ENCODE measurements around the gene ZACN. TPM values are rescaled to one million over a fixed set of nuclear protein-coding genes. Genes with fewer than 3 reads are reported as not detected.
A peak's percentile ranks its signal among the peaks of the same experiment; 100 is the strongest.

Gene ZACN
- total RNA-seq, 1 donor from 2014 or later = 0.29 TPM

DNA sequence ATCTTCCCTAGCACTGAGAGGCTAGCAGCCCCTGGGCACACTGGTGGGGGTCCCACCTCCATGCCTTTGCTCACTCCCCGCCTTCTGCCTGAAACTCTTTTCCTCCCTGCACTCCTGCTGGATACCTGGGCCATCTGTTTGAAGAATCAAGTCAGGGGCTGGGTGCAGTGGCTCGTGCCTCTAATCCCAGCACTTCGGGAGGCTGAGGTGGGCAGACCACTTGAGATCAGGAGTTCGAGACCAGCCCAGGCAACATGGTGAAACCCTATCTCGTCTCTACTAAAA, 46.4 kb downstream of the ZACN start:
- Mint-ChIP-seq H3K4me1 (ENCODE audit: unreplicated experiment) (peaks cover 4% of the 10 kb centered on the region), H3K27ac (no peak overlapping the region), H3K9me3 (no peaks in the 10 kb centered on the region), H3K27me3 (no peaks in the 10 kb centered on the region), H3K4me3 (no peak overlapping the region), H3K36me3 (no peaks in the 10 kb centered on the region)
- TF ChIP-seq, protein P1, sequence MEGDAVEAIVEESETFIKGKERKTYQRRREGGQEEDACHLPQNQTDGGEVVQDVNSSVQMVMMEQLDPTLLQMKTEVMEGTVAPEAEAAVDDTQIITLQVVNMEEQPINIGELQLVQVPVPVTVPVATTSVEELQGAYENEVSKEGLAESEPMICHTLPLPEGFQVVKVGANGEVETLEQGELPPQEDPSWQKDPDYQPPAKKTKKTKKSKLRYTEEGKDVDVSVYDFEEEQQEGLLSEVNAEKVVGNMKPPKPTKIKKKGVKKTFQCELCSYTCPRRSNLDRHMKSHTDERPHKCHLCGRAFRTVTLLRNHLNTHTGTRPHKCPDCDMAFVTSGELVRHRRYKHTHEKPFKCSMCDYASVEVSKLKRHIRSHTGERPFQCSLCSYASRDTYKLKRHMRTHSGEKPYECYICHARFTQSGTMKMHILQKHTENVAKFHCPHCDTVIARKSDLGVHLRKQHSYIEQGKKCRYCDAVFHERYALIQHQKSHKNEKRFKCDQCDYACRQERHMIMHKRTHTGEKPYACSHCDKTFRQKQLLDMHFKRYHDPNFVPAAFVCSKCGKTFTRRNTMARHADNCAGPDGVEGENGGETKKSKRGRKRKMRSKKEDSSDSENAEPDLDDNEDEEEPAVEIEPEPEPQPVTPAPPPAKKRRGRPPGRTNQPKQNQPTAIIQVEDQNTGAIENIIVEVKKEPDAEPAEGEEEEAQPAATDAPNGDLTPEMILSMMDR (conservative IDR thresholded peaks at IDR 0.05) = peak; percentile 14
- no peak for DNase-seq (ENCODE audit: extremely low spot score, unreplicated experiment)

DNA sequence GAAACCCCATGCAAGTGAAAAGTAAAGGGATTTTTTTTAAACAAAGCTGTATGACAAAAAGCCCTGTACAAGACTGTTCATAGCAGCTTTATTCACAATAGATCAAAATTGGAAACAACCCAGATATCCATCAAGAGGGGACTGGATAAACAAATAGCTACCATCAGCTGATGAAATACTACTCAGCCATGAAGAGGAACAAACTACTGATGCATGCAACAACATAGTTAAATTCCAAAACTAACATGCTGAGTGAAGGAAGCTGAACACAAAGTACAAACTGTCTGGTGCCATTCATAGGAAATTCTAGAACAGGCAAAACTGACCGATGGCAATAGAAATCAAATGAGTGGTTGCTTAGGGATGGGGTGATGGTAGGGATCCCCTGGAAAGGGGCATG, 46.9 kb downstream of the ZACN start:
- H3K4me1 Mint-ChIP-seq (ENCODE audit: unreplicated experiment) = no peaks in the 10 kb centered on the region
- no peak overlapping the region for H3K4me3 Mint-ChIP-seq
- no peak for DNase-seq (ENCODE audit: extremely low spot score, unreplicated experiment)
- H3K27ac Mint-ChIP-seq = no peak overlapping the region
- no peaks in the 10 kb centered on the region for H3K36me3 Mint-ChIP-seq
- TF ChIP-seq, protein P1 (conservative IDR thresholded peaks at IDR 0.05) = no peak
- peaks cover 2% of the 10 kb centered on the region for H3K27me3 Mint-ChIP-seq
- no peaks in the 10 kb centered on the region for H3K9me3 Mint-ChIP-seq

DNA sequence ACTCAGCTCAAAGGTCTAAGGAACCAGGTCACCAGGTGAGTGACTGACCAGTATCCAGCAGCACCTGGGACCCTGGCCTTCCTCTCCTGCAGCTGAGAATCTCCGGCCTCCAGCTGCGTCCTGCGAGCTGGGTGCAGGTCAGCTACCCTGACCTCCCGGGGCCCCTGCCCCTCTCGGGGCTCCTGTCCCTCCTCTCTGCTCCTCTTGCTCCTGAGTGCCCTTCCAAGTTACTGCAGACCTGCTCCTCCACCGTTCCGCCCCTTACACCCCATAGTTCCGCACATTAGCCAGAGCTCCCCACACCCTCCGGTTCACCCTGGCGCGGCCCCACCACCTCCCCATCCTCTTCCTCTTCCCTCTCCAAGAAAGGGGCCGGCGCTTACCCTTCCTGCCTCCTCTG, 51.5 kb downstream of the ZACN start:
- H3K4me3 Mint-ChIP-seq = no peak overlapping the region
- H3K27me3 Mint-ChIP-seq = peaks cover 26% of the 10 kb centered on the region
- no peaks in the 10 kb centered on the region for H3K9me3 Mint-ChIP-seq
- no peak overlapping the region for H3K27ac Mint-ChIP-seq
- peaks cover 4% of the 10 kb centered on the region for H3K4me1 Mint-ChIP-seq (ENCODE audit: unreplicated experiment)
- no peaks in the 10 kb centered on the region for H3K36me3 Mint-ChIP-seq
- TF ChIP-seq, protein P1 (conservative IDR thresholded peaks at IDR 0.05) = no peak
- DNase-seq (ENCODE audit: extremely low spot score, unreplicated experiment) = no peak

DNA sequence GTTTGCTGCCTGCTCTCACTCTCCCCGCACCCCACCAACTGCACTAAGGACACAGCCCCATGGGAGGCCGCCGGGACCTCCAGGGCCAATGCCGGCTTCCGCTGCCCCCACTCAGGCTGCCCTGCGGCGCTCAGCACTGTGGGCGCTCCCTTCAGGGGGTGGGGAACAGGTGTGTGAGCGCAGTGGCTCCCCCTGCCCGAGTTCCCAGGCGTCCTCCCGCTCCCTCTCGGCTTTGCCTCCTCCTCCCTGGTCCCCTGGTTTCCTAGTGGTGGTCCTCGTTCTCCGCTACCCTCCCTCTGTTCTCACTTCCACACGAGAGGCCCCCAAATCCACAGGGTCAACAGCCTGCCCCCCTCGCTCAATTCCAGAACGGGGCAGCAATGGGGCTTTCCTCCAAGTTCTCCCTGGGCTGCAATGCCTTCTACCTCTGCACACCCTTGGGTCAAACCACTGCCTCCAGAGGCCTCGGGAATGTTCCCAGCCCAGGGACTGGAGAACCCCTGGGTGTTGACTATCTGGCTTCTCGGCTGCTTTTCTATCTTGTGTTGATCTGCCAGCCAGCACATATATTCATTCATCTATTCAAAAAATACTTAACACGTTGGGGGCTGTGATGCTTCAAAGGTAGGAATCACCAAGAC, 52.2 kb downstream of the ZACN start:
- H3K27ac Mint-ChIP-seq = no peak overlapping the region
- peaks cover 4% of the 10 kb centered on the region for H3K4me1 Mint-ChIP-seq (ENCODE audit: unreplicated experiment)
- no peak for DNase-seq (ENCODE audit: extremely low spot score, unreplicated experiment)
- H3K9me3 Mint-ChIP-seq = no peaks in the 10 kb centered on the region
- H3K27me3 Mint-ChIP-seq = peaks cover 27% of the 10 kb centered on the region
- TF ChIP-seq, protein P1 (conservative IDR thresholded peaks at IDR 0.05) = no peak
- H3K4me3 Mint-ChIP-seq = no peak overlapping the region
- H3K36me3 Mint-ChIP-seq = no peaks in the 10 kb centered on the region

DNA sequence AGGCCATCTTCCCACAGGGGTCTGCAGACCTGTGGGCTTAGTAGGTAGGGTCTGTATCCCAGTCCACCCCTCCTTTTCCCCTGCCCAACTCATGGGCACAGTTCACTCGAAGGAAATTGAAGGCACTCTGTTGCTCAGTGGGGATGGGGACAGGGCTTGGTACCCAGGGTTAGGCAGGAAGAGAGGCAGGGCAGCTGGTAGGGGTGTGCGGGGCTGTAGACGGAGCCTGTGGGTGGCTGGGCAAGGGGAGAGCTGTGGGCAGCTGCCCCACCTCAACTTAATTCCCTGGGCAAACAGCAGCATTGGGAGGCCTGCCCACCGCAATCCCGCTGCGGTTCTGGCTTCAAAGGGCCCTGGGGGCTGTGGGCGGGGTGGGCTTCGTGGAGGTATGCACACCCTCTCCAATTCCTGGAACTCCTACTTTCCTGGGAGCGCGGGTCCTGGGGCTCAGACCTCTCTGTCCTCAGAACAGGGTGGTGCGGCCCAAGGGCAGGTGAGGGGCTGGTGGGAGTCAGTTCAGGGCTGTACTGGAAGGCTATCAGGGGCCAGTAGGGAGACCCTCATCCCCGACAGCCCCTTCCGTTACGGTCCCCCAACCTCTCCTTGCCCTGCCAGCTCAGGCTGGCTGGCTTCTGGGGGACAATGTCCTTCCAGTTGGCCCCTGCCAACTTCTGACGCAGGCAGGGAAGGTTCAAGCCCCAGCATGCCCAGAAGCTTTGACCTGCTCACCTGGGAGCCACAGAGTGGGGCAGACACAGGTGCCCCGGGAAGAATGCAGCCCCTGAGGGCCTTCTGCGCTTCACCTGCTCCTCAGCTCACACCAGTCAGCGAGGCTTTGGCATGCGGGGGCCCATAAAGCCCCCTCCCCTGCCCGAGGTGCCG, 53.0 kb downstream of the ZACN start:
- no peak for DNase-seq (ENCODE audit: extremely low spot score, unreplicated experiment)
- H3K9me3 Mint-ChIP-seq = no peaks in the 10 kb centered on the region
- TF ChIP-seq, protein P1 (conservative IDR thresholded peaks at IDR 0.05) = no peak
- H3K27me3 Mint-ChIP-seq = peaks cover 33% of the 10 kb centered on the region
- no peaks in the 10 kb centered on the region for H3K36me3 Mint-ChIP-seq
- H3K27ac Mint-ChIP-seq = no peak overlapping the region
- peaks cover 4% of the 10 kb centered on the region for H3K4me1 Mint-ChIP-seq (ENCODE audit: unreplicated experiment)
- no peak overlapping the region for H3K4me3 Mint-ChIP-seq

Small RNA genes within 50 kb of the gene (microRNA-seq; reads per million reads assigned to microRNA genes)
- gene MIR6868 = 7.2 reads per million, percentile 27 among the genes with 10 or more reads in this experiment

Other genes starting within 250 kb of the ZACN start
- gene UNC13D, start 234.8 kb upstream of the ZACN start, total RNA-seq (ENCODE audit: low replicate concordance) = 7.1 and 7.4 TPM in 2 replicates
- 43.0 and 49.9 TPM in 2 replicates for gene WBP2, start 223.8 kb upstream of the ZACN start, total RNA-seq (ENCODE audit: low replicate concordance)
- gene TRIM47, start 200.6 kb upstream of the ZACN start, total RNA-seq (ENCODE audit: low replicate concordance) = 1.9 and 3.1 TPM in 2 replicates
- gene TRIM65, start 182.2 kb upstream of the ZACN start, total RNA-seq (ENCODE audit: low replicate concordance) = 8.1 and 19.0 TPM in 2 replicates
- 93.5 and 113 TPM in 2 replicates for gene MRPL38, start 174.3 kb upstream of the ZACN start, total RNA-seq (ENCODE audit: low replicate concordance)
- 18.7 and 27.5 TPM in 2 replicates for gene FBF1, start 138.1 kb upstream of the ZACN start, total RNA-seq (ENCODE audit: low replicate concordance)
- 48.5 and 84.6 TPM in 2 replicates for gene ACOX1, start 100.0 kb upstream of the ZACN start, total RNA-seq (ENCODE audit: low replicate concordance)
- gene TEN1, start 99.9 kb upstream of the ZACN start, total RNA-seq (ENCODE audit: low replicate concordance) = 15.9 and 31.2 TPM in 2 replicates
- 11.5 and 14.1 TPM in 2 replicates for gene CDK3, start 78.3 kb upstream of the ZACN start, total RNA-seq (ENCODE audit: low replicate concordance)
- 31.9 and 116 TPM in 2 replicates for gene EVPL, start 51.9 kb upstream of the ZACN start, total RNA-seq (ENCODE audit: low replicate concordance)
- gene SRP68, start 6.7 kb upstream of the ZACN start, total RNA-seq (ENCODE audit: low replicate concordance) = 86.7 and 89.6 TPM in 2 replicates
- gene GALR2, start 4.4 kb upstream of the ZACN start, total RNA-seq (ENCODE audit: low replicate concordance) = 0.94 and 1.3 TPM in 2 replicates
- gene EXOC7, start 24.6 kb downstream of the ZACN start, total RNA-seq (ENCODE audit: low replicate concordance) = 171 and 201 TPM in 2 replicates
- 5.3 and 18.2 TPM in 2 replicates for gene FOXJ1, start 62.1 kb downstream of the ZACN start, total RNA-seq (ENCODE audit: low replicate concordance)
- 5.4 and 27.0 TPM in 2 replicates for gene RNF157, start 161.3 kb downstream of the ZACN start, total RNA-seq (ENCODE audit: low replicate concordance)
- gene UBALD2, start 186.2 kb downstream of the ZACN start, total RNA-seq (ENCODE audit: low replicate concordance) = 46.9 and 53.1 TPM in 2 replicates
- gene QRICH2, start 229.1 kb downstream of the ZACN start, total RNA-seq (ENCODE audit: low replicate concordance) = 3.9 and 11.7 TPM in 2 replicates